Measurements from ENCODE around the gene KLHDC4. TPM values are rescaled to one million over a fixed set of nuclear protein-coding genes. Genes with fewer than 3 reads are reported as not detected.

Gene KLHDC4
- total and polyA plus RNA-seq, 2 donors (not counting 1 experiment from before 2014, with no cell fraction given), result 51.3 to 90.8 TPM

DNA sequence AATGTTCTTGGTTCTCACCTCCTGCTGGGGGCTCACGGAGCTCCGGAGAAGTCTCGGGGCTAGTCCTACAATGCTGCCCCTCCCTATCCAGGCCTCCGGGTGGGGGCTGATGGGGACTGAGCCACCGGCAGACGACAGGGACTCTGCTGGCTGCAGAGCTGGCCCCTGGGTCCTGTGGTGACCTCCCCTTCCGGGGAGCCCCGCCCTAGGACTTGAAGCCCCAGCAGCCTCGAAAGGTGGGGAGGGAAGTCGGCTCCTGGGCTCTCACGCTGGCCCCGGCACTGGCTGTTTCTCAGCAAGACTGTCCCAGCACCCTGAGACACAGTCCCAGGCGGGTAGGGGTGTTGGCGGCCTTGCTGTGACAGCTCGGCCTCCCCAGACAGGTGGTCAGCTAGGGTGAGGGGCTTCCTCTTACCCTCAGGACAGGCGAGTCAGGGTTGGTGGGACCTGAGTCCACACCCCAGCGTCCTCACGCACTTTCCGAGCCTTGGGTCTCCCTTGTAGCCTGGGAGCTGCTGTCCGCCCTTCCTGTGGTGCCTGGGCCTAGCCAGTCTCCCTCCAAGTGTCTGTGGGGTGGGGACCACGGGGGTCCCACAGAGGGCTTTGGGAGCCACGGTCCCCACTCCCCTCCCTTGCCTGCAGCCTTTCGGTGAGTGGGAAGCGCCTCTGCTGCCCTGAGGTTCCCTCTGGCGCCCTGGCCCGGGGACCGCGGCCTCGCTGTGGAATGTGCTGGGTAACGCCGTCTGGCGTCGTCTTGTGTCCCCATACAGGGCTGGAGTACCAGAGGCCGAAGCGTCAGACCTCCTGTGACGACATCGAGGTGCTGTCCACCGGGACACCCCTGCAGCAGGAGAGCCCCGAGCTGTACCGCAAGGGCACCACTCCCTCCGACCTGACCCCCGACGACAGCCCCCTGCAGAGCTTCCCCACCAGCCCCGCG is 76.6 kb downstream of the KLHDC4 start:
- H3K27ac ChIP-seq (ENCODE audit: low read length in 2 of 2), result no peak overlapping the region
- DNase-seq, result no peak
- no peaks in the 10 kb centered on the region for H3K36me3 ChIP-seq (replicated peaks in 1 of 2; ENCODE audit: control extremely low read depth in 1 of 2, control insufficient read depth in 1 of 2, extremely low read depth in 1 of 2, insufficient read depth in 2 of 2, low read length in 1 of 2)
- no peaks in the 10 kb centered on the region for H4K20me1 ChIP-seq (ENCODE audit: control insufficient read depth, insufficient read depth, low read length, poor library complexity, severe bottlenecking)
- no peak for TF ChIP-seq EZH2 (IDR thresholded peaks at IDR 0.05; ENCODE audit: borderline replicate concordance, insufficient read depth, low read depth, low read length, poor library complexity, severe bottlenecking)
- TF ChIP-seq, protein P1, sequence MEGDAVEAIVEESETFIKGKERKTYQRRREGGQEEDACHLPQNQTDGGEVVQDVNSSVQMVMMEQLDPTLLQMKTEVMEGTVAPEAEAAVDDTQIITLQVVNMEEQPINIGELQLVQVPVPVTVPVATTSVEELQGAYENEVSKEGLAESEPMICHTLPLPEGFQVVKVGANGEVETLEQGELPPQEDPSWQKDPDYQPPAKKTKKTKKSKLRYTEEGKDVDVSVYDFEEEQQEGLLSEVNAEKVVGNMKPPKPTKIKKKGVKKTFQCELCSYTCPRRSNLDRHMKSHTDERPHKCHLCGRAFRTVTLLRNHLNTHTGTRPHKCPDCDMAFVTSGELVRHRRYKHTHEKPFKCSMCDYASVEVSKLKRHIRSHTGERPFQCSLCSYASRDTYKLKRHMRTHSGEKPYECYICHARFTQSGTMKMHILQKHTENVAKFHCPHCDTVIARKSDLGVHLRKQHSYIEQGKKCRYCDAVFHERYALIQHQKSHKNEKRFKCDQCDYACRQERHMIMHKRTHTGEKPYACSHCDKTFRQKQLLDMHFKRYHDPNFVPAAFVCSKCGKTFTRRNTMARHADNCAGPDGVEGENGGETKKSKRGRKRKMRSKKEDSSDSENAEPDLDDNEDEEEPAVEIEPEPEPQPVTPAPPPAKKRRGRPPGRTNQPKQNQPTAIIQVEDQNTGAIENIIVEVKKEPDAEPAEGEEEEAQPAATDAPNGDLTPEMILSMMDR (IDR thresholded peaks at IDR 0.05), result no peak
- no peak overlapping the region for H3K4me2 ChIP-seq (replicated peaks; ENCODE audit: low read depth, low read length, poor library complexity, severe bottlenecking)
- H3K4me1 ChIP-seq (ENCODE audit: control insufficient read depth in 2 of 2, insufficient read depth in 2 of 2, low read length in 2 of 2), result no peaks in the 10 kb centered on the region
- no peak overlapping the region for H3K9ac ChIP-seq (ENCODE audit: low read length)
- no peaks in the 10 kb centered on the region for H3K27me3 Mint-ChIP-seq
- no peaks in the 10 kb centered on the region for H3K9me3 Mint-ChIP-seq (ENCODE audit: insufficient read depth)
- no peak overlapping the region for H3K27ac Mint-ChIP-seq
- no peaks in the 10 kb centered on the region for H3K79me2 ChIP-seq (ENCODE audit: control insufficient read depth, insufficient read depth, low read length)
- H3K4me1 Mint-ChIP-seq, result no peaks in the 10 kb centered on the region
- no peak overlapping the region for H2AFZ ChIP-seq (ENCODE audit: insufficient read depth, low read depth, low read length, poor library complexity, severe bottlenecking)
- no peak overlapping the region for H3K4me3 ChIP-seq (ENCODE audit: control extremely low read depth in 1 of 5, extremely low read depth in 1 of 5, insufficient read depth in 1 of 5, low read depth in 2 of 5, low read length in 4 of 5)
- ChIA-PET CTCF (no interaction called here), POLR2A (no interaction called here)
- H3K9me3 ChIP-seq (ENCODE audit: control extremely low read depth in 1 of 3, control insufficient read depth in 2 of 3, insufficient read depth in 1 of 3, low read length in 2 of 3), result no peaks in the 10 kb centered on the region
- H3K4me3 Mint-ChIP-seq, result no peak overlapping the region
- intact Hi-C loops (cut with micrococcal nuclease), result no loop called here
- no peak for ATAC-seq (ENCODE audit: low read depth)
- 91% methylated on average over 42 of the region's 45 CpGs for WGBS (ENCODE audit: insufficient coverage)
- peaks cover 0 to 7% (median 0%) of the 10 kb centered on the region in 4 experiments for H3K27me3 ChIP-seq (replicated peaks in 1 of 4; ENCODE audit: control extremely low read depth in 1 of 4, control insufficient read depth in 3 of 4, insufficient read depth in 4 of 4, low read length in 3 of 4)

DNA sequence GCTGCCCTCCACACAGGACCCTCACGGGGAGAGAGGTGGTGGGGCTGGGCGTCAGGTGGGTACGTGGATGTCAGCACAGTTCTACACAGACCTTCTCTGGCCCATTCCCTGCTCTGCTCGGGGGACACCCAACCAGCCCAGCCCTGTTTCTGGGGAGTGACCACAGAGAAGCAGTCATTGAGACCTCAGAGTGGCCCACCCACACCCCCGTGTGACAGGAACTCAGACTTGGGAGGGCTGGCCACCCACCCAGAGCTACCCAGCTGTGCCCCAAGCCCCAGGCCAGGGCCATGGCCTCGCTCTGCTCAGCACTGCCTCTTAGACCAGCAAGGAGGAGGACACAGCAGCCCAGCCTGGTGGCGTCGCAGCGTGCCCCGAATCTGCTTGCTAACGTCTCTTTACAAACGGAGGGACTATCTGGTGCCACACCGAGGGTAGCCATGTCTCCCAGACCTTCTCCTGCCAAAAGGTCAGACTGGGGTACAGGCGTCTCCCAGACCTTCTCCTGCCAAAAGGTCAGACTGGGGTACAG is 77.7 kb downstream of the KLHDC4 start:
- H3K4me1 Mint-ChIP-seq, result no peaks in the 10 kb centered on the region
- Histone ChIP-seq H3K4me3 (ENCODE audit: control extremely low read depth in 1 of 5, extremely low read depth in 1 of 5, insufficient read depth in 1 of 5, low read depth in 2 of 5, low read length in 4 of 5) (no peak overlapping the region), H3K9me3 (ENCODE audit: control extremely low read depth in 1 of 3, control insufficient read depth in 2 of 3, insufficient read depth in 1 of 3, low read length in 2 of 3) (no peaks in the 10 kb centered on the region), H3K36me3 (replicated peaks in 1 of 2; ENCODE audit: control extremely low read depth in 1 of 2, control insufficient read depth in 1 of 2, extremely low read depth in 1 of 2, insufficient read depth in 2 of 2, low read length in 1 of 2) (no peaks in the 10 kb centered on the region), H3K27ac (ENCODE audit: low read length in 2 of 2) (no peak overlapping the region), H3K4me1 (ENCODE audit: control insufficient read depth in 2 of 2, insufficient read depth in 2 of 2, low read length in 2 of 2) (no peaks in the 10 kb centered on the region), H3K4me2 (replicated peaks; ENCODE audit: low read depth, low read length, poor library complexity, severe bottlenecking) (no peak overlapping the region), H3K79me2 (ENCODE audit: control insufficient read depth, insufficient read depth, low read length) (no peaks in the 10 kb centered on the region), H2AFZ (ENCODE audit: insufficient read depth, low read depth, low read length, poor library complexity, severe bottlenecking) (no peak overlapping the region), H3K27me3 (replicated peaks in 1 of 4; ENCODE audit: control extremely low read depth in 1 of 4, control insufficient read depth in 3 of 4, insufficient read depth in 4 of 4, low read length in 3 of 4) (peaks cover 0 to 7% (median 0%) of the 10 kb centered on the region in 4 experiments), H3K9ac (ENCODE audit: low read length) (no peak overlapping the region), H4K20me1 (ENCODE audit: control insufficient read depth, insufficient read depth, low read length, poor library complexity, severe bottlenecking) (no peaks in the 10 kb centered on the region)
- 88% methylated on average over 14 of the region's 14 CpGs for WGBS (ENCODE audit: insufficient coverage)
- DNase-seq, result no peak
- H3K27ac Mint-ChIP-seq, result no peak overlapping the region
- TF ChIP-seq EZH2 (IDR thresholded peaks at IDR 0.05; ENCODE audit: borderline replicate concordance, insufficient read depth, low read depth, low read length, poor library complexity, severe bottlenecking), result no peak
- TF ChIP-seq, protein P1 (IDR thresholded peaks at IDR 0.05), result no peak
- no peaks in the 10 kb centered on the region for H3K9me3 Mint-ChIP-seq (ENCODE audit: insufficient read depth)
- ChIA-PET CTCF (no interaction called here), POLR2A (no interaction called here)
- H3K4me3 Mint-ChIP-seq, result no peak overlapping the region
- no peak for ATAC-seq (ENCODE audit: low read depth)
- H3K27me3 Mint-ChIP-seq, result no peaks in the 10 kb centered on the region
- intact Hi-C loops (cut with micrococcal nuclease), result no loop called here

Data from B cell (primary cell).